Stimulated activated CD4-positive, alpha-beta T cell treated with anti-CD3 and anti-CD28 coated beads, Interleukin-15, amount 100 ng/mL, for 48 hours (primary cell): Measurements from ENCODE around the gene ARL3.

Experiments
- DNase-seq, 2 donors: peaks; one replicate each; pipeline ENCODE4 v3.0.0-alpha.2; 2020; ENCODE audit warnings: low read depth in 2 of 2

The ARL3 gene

DNA sequence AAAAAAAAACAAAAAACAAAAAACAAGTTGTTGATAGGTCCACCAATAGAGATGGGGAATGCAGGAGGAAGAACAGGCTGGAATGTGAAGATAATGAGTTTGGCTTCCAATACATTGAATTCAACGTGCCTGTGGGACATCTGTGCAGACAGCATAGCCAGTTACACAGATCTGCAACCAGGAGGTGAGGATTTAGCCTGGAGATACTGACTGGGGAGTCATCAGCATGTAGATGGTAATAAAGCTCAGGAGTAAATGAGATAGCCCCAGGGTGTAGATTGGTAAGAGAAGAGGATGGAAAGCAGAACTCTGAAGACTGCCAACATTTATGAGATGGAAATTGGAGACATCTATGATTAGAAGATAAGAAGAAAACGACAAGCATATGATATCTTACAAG, 74.7 kb downstream of the ARL3 start:
- DNase-seq = no peak

DNA sequence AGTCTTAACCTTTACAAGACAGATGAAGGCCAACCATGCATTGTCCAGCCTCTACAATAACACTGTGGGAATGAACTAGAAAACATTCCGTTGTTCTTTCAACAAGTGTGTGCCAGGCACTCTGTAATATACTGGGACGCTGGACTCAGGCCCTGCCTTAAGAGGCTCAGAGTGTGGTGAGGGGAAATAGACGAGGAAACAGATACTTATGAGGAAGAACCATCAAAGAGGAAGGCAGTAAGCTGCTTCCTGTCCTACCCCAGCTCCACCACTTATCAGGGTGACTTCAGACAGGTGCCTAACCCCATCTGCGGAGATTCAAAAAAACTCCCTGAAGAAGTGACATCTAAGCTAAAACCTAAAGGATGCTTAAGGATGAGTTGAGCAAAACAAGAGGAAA, 78.8 kb downstream of the ARL3 start:
- DNase-seq = no peak

DNA sequence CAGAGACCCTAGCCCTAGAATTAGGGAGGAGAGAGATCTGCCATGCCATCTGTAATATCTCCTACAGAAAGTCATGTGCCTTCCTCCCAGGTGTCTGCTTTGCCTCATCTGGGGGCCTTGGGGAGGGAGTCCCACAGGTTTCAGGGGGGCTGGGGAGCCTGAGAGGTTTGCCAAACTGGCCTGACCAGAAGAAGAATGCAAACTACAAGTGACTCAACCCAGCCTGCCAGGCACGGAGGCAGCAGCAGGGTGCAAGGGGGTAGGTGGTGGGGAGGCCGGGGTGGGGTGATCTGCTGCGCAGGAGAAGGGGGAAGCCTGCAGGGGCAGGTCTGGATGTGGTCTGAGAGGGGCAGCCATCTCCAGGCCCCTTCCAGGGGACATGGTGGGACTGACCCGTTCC, 79.5 kb downstream of the ARL3 start:
- no peak for DNase-seq

DNA sequence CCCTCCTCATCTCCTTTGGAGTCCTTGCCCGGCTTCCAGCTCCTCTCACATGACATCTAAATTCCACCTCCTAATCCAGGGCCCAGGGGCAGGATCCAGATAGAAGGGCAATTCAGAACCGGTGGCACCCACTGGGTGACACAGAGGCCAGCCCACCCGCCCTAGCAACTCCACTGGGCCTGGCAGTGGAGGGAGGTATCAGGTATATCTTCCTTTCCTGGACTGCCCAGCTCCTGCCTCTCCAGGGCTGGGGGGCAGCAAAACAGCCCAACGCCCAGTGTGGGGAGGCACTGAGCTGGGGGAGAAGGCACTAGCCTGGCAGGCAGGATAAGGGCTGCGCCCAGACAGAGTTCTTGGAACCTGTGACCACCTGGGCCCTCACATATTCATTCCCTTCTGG, 80.3 kb downstream of the ARL3 start:
- DNase-seq = no peak

DNA sequence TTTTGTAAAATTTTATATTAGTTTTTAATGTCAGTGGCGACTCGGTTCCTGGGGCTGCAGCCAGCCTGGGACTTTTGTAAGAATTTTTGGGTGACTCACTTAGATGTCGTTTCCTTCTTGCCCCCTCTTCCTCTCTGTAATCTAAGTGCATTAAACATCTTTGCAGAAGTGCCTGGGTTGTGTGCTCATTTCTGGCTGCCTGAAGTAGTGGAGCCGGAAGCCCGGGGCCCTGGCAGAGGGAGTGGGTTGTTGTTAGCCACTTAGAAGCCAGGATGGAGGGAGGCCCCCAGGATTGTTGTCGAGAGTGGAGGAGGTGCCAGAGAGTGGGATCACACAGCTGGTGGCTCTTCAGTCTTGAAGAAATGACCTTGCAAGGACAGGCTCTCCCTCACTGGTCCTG, 80.9 kb downstream of the ARL3 start:
- DNase-seq = no peak

DNA sequence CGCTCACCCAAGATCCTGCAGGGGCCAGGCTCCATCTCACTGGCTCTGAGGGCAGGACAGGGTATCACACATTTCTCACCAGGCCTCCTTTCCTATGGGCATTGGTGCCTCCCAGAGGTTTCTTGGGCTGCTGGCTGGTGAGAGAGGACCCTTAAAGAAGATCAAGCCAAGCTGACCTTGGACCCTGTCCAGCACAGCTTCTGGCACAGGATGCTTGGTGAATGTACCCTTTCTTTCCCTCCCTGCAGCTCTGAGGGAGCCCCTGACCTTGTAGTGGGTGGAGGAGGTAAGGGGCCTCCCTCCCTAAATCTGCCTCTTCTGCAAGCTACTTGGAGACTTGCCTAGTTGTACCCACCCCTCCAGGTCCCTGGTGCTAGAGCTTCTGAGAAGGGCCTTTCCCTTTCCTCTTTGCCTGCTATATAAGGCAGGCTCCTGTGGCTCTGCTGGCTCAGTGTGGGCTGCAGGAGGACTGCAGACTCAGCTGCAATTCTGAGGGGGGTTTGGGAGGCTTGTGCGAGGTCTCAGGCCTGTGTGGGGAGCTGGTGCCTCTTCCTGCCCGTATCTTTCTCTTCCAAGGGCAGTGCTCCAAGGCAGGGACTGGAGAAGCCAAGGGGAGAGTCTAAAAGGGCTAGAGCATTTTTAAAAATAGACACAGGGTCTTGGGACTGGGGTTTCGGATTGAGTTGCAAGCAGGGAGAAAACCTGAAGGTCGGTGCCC, 81.6 kb downstream of the ARL3 start:
- no peak for DNase-seq

DNA sequence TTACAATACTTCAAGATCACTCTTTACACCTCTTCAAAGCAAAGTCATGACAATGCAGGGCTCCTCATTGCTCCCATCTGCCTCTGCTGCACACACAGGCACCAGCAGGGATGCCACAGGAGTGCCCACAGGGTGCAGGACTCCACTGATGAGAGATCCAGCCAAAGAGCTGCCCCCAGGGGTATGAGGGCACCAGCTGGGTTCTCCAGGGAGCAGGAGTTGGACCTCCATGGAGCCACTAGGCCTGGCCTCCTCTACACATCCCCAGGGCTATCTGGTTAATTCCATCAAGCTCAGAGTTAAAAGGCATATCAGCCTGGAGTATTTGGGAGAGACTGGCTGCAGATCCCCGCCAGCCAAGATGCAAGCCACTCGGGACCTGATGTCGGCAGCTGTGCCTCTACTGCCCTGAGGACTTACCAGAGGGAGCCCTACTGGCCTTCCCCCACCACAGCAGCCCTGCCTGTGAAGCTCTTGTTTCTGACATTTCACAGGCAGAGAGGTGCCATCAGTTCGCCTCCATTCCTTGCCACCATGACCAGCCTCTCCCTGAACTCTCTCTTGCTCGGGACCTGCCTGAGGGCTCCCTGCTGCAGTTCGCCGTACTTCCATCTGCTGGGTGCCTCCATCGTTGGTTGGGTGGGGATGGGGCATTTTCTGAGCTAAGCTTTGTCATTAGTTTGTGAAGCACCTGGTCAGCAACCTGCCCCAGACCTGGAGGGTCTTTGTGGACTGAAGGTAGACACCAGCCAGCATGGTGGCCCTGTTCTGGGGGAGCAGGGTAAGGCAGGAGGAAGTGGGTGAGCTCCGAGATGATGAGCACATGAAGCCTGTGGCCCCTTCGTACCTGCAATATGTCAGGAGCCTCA, 82.4 kb downstream of the ARL3 start:
- DNase-seq = no peak

DNA sequence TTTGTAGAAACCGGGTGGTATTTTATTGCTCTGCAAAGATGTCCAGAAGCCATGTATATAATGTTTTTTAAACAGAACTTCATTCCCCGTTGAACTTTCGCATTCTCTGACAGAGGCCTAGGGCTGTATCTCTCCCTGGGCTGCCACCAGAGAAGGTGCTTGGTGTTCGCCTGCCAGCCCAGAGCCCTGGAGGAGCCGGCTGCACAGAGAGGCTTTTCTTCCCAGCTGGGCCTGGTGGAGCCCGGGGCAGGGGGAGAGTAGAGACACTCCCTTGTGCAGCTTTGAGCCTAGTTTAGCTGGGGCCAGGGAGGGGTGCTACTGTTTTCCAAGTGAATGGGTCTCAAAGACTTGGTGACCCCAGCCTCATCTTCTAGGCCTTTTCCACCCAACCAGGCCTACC, 83.5 kb downstream of the ARL3 start:
- DNase-seq = no peak

DNA sequence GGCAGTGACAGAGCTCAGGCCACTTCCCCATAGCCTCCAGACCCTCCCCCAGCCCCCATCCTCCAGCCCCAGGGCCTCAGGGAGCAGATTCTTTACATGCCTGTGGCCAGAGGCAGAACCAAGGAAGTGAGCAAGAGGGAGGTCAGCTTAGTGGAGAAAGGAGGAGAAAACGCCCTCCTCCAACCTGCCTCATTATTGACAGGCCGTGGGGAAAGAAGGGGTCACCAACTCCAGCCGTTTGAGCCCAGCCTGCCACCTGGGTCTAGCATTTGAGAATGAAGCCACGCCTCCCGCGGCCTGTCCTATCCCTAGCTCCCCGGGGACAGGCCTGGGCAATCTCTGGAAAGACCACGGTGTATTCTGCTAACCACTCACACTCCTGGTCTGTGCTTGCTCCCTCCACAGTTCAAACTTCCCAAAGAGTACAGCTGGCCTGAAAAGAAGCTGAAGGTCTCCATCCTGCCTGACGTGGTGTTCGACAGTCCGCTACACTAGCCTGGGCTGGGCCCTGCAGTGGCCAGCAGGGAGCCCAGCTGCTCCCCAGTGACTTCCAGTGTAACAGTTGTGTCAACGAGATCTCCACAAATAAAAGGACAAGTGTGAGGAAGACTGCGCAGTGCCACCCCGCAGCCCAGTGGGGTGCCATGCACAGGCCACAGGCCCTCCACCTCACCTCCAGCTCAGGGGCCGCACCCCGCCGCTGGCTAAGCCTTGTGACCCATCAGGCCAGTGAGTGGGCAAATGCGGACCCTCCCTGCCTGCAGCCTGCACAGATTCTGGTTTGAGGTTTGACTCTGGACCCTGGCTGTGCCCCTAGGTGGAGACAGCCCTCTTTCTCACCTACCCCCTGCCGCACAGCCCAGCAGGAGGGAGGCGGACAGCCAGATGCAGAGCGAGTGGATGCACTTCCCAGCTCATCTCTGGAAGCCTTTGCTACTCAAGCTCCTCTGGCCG, 84.3 kb downstream of the ARL3 start:
- DNase-seq = no peak

DNA sequence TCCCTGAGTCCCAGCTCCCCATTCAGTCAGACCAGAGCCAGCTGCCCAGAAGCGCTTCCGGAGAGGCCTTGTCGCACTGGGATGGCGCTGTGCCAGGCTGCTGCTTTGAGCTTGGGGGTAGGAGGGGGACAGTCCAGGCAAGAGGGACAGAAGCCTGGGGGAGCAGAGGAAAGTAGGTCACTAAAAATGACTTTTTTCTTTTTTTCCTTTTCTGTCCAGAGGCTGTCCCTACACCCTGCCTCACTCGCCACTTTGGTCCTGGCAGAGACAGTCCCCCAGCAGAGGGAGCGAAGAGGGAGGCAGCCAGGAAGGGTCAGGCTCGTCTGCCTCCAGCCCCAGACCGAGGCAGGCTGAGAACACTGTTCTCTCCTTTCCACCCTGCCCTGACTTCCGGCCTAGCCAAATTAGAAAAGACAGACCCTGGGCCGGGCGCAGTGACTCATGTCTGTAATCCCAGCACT, 85.7 kb downstream of the ARL3 start:
- DNase-seq = no peak

DNA sequence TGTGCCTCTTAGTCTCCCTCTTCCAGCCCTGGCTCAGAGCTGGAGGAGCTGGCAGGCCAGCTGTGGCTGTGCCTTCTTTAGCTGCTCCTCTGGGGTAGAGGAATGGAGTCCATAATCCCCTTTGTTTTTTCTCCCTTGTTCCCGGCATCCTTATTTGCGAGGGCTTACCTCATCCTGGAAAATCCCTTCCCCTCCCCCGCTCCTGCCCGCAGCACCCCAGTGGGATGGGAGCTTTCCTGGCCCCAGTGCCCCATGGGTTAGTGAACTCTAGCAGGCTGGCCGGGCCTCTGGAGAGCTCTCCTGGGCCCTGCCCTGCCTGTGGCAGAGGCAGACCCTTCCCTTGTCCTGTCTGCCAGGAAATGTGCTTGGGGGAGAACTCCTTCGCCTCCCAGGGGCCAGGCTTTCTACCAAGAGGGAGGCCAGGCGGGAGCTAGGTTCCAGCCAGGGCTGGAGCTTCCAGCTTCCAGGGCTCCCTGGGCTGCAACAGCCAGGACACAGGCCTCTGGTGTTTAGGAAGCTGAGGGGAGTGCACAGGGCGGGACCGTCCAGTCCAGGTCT, 86.4 kb downstream of the ARL3 start:
- no peak for DNase-seq

DNA sequence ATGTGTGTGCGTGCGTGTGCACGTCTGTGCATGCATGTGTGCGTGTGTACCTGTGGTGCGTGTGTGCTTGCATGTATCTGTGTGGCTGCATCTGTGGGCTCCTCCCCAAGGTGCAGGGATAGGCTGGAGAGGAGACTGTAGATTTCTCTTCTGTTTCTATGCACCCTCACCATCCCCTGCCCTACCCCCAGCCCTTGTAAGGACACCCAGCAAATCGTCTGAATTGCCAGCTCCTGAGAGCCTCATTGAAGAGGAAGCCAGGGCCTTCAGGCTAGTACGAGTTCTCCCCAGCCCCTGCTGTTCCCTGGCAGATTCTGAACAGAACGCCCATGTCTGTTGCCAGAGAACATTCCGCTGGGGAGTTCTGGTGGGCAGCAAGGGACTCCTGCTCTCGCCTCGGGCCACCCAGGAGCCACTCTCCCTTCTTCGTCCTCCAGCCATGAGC, 86.9 kb downstream of the ARL3 start:
- DNase-seq = no peak

DNA sequence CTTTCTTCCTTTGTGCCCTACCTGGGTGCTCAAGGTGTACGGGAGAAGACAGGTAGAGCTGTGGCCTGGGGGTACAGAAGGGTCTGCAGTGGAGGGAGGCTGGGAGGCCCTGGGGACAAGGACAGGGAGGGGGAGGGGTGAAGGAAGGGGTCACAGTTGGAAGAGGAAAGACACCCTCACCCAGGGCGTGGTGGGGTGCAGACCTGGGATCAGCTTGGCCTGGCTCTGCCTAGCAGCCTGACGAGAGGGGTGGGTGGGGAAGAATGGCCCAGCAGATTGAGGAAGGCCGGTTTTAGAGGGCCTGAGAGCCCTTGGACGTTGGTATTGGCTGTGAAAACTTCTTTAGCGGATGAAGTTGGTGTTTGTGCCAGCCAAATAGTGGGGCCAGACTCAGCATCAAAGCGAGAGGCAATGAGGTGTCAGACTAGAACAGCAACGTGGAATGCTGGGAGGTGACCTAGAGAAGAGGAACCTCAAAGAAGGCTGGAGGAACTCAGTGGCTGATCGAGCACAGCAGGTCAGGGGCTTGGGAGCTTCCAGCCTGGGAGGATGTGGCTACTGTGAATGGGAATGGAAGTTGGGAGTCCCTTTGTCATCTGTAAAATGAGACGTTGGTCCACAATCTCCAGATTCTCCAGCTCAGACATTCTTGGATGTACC, 88.0 kb downstream of the ARL3 start:
- DNase-seq = no peak

DNA sequence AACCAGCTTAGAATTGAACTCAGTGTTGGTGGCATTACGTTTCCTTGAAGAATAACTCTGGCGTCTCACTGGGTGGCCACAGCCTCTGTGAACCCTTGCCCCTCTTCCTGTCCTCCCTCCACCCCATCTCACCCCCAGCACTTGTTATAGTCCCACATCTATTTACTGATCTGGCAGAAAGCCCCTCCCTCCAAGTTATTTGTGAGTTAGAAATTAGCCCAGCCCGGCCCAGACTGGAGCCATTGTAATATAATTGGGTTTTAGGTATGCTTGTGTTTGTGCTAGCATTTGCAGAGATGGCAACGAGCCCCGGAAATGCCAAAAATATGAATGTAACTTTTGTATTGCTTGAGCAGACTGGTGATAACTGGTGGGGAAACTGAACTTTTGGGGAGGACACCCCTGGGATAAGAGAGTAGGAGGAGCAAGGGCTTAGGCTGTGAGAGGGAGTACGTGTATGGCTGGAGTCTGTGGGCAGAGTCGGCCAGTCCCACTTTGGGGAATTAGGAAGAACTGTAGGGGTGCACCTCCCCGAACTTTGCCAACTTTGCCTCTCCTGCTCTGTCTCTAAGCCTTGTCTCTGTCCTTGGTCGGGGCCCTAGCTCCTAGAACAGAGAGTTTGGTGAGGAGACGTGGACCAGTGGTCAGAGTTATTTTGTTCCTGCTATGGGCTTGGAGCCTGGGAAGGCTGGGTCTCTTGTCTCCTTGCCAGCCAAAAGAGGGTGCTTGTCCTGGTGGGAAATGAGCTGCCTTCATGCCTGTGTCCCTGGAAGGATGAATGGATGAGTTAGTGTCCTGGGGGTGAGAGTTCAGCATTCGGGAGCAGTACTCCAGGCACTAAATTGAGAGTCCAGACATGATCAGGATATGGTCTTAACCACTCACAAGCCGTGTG, 89.2 kb downstream of the ARL3 start:
- DNase-seq = no peak

DNA sequence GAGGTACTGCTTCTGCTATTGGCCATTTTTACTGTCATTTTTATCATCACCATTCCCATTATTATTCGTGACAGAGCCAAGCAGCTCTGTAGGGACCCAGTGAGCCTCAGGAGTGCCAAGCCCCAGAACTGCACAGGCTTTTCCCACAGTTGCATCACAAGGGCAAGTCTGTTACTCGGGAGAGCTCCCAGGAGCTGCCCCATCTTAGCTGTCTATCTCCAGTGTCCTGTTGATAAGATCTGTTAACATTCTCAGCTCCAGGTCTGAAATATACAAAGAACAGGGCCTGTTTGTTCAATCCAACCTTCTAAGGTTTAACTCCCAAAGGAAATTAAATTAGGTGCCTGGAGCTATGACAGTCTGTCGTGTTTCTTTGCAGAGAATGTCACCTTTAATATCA, 90.1 kb downstream of the ARL3 start:
- DNase-seq = no peak
